Activated naive CD8-positive, alpha-beta T cell treated with anti-CD3 and anti-CD28 coated beads, Interleukin-2, amount 50 U/mL, for 16 hours (primary cell): Measurements from ENCODE around the gene GPX8.
A peak's percentile ranks its signal among the peaks of the same experiment; 100 is the strongest.

Experiments
- DNase-seq: peaks from one replicate; pipeline ENCODE4 v3.0.0-alpha.2; 2020; ENCODE audit warnings: low read depth, low spot score

Gene GPX8, protein sequence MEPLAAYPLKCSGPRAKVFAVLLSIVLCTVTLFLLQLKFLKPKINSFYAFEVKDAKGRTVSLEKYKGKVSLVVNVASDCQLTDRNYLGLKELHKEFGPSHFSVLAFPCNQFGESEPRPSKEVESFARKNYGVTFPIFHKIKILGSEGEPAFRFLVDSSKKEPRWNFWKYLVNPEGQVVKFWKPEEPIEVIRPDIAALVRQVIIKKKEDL

DNA sequence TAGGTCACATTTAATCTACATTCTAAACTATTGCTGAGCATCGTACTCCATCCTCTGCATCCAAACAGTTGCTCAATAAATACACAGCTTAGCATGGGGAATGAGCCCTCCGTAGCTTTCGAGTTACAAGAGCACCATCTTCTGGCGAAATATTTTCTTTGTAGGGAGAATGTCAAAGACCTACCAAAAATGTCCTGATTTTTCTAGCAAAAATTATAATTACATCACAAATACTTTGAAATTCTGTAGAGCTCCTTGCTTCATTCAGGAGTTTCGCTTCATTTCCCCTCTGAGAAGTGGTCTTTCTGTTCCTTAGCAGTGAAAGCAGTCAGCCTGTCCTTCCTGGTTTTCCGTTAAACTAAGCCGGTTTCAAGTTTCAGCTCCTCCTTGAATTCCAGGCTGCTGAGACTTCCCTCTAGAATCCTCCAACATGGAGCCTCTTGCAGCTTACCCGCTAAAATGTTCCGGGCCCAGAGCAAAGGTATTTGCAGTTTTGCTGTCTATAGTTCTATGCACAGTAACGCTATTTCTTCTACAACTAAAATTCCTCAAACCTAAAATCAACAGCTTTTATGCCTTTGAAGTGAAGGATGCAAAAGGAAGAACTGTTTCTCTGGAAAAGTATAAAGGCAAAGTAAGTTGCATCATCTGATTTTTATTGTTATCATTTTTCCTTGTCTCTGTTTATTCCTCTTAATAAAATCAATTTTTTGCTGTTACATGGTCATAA lies at the start of gene GPX8:
GPX8 (plus strand) TSS at position 409 of the 730 bp plus-strand sequence; CDS start at position 431, 22 bp downstream.
- DNase-seq, result no peak

DNA sequence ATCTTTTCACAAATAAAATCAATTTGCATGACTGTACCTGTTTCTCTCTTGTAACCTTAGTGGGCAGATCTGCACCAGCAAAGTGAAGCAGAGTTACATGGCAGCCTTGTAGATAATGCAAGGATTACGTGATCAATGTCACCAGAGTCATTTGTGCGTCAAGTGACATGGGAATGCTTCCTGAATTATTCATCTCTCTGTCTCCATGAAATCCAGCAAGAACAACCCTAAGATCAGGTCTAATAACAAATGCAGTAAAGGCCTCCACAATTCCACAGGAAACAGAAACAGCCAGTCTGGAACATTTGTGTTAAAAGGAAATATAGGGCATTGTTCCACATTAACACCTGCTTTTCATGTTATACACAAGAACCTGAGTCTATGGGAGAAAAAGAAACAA lies 49.8 kb upstream of the GPX8 start:
- no peak for DNase-seq

DNA sequence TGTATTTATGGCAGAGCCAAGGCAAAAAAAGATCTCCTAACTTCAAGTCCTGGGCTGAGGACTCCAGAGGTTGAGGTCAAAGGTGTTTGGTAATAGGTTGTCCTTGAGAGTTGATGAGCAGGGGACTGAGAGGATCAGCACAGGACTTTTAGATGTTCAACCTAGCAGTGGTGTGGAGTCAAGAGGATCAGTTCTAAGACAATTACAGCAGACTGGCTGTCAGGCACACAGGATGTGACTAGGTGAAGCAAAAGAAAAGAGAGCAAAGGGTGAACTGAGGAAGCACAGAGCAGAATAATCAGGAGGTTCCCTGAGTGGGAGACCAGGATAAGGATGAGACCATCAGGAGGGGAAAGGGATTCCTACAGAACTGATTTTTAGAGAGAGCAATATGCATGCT lies 46.6 kb upstream of the GPX8 start:
- no peak for DNase-seq

DNA sequence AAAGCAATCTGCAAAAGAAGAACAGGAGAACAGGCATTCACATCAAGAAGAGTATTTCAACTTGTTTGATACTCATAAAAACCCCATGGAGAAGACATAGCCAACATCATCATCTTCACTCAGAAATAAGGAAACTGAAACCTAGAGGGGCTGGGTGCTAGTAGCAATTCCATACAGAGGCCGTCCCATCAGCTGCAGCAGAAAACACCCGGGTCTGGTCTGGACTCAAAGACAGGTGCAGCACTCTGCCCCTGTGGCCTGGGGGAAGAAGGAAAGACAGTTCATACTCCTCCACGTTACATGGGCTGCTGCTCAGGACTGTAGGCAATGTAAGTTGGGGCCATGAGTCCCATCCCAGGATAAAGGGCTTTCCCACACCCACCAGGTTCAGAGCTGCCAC lies 45.9 kb upstream of the GPX8 start:
- DNase-seq, result no peak

DNA sequence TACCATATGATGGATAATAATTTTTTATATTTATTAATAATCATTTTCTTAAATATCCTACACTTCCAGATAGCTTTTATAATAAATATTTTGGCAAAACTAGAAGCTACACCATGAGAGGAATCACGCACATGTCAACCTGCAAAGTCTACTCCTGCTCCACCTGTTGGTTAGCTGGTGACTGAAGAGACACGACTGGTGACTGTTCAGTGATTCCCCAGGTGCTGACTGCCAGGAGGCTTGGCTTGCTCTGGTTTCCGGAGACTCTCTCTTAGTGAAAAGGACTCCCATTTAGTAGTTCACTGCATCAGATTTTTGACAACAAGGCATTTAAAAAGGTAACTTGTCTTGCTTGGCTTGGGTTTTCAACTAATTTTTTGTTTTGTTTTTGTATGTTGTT lies 36.6 kb upstream of the GPX8 start:
- no peak for DNase-seq

DNA sequence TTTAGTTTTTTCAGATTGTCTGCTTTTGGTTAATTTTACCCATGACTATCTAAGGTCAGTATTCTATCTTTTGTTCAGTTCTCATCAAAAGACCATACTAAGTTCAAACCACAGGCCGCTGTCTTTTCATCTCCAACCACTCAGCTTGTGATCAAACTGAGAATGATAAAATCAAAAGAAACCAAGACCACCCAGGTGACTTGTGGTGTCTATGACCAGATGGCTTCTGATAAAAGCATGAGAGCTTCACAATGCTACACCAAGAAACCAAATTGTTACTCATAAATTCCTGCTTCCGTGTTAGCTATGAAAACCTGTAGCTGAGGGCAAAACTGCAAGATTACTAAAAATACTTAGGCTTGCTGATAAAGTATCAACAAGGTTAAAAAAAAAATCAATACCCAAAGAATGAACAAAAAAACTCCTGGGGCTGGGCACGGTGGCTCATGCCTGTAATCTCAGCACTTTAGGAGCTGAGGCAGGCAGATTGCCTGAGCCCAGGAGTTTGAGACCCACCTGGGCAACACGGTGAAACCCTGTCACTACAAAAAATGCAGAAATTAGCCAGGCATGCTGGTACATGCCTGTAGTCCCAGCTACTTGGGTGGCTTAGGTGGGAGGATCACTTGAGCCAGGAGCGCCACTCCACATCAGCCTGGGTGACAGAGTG lies 25.8 kb upstream of the GPX8 start:
- DNase-seq, result no peak

DNA sequence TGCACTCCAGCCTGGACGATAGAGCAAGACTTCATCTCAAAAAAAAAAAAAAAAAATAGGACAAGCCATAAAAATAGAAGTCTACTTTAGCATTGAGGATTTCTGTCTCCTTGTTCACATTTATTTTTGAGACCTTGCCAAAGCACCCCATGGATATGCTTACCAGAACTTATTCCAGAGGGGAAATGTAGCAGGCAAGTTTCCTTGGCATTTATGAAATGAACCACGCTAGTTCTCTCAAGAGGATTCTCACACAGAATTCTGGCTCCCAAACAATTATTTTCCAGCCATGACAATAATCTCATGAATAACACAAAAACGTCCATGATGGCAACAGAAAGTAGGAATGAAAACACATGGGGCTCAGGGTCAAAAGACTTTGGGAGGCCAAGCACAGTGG lies 23.4 kb upstream of the GPX8 start:
- DNase-seq, result no peak

DNA sequence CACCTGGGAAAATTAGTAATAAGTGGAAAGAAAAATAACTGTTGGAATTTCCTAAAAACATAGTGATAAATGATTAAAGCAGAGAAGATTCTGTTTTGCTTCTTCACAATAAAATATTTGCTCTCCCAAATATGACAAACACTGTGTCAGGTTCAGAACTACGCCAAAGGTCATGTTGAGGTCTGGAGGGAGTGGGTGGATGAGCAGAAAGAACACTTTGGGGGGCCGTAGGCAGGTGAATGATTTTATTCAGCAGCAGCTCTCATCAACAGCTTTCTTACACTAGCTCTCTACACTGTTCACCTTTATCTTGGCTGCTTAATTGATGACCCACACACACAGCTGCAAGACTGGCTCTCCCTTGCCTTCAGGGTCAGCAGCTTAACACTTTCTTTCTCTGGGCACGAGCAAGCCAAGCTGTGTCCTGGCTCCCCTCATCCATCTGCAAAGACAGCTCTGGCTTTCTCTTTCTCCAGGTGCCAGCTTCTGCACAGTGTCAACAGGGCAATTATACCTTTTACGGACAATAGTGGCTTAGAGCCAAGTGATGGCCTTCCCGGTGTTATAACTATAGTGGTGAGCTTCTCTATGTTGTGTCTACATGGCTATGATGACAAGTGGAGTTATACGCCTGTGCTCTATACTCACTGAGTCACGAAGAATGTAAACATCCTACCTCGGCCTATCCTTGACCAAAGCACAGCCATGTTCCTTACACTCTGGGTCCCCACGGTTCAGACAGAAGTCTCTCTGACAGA lies 18.9 kb upstream of the GPX8 start:
- DNase-seq, result no peak

DNA sequence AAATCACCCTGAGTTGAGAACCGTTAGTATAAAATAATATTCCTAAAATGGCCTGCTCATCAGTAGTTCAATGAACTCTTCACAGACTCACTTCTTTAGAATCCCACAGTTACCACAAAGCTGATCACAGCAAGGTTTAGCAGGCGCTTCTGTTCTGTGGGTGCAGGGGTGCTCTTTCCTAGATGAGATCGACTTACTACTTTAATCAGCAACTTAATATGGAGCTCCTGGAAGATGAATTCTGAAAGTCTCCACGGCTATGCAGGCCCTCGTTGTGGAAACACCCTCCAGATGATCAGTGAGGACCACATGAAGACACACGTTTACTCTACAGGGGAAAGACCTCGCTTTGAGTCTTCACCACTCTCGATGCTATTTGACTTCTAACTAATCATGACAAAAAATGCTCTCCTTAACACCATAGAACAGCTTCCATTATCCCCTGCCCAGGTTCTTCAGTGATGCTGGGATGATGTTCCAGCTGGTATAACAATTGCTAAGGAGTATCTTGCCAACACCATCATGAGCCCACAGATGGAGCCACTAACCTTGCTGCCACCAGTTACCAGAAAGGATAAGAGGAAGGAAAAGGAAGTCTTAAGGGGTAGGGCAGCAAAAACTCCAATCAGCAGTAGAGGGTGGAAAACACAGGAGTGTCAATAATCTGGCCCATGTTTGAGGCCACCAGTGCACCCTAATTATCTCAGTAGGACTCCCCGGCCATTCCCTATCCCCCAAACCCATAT lies 17.9 kb upstream of the GPX8 start:
- no peak for DNase-seq

DNA sequence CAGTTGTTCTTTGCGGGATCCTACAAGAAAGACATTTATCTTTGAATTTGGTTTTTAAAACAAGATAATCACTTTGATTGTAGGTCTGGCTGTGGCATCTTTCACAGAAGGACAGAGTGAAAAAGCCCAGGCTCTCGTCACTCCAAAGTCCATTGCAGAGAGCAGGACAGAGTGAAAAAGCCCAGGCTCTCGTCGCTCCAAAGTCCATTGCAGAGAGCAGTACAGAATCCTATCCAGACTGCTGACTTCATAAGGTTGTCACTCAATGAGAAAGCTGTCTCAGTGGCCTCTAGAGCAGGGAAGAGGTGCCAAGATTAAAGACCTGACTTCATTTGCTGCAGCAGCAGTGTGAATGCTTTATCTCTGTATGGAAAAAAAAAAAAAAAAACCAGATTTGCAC lies 16.3 kb upstream of the GPX8 start:
- no peak for DNase-seq

DNA sequence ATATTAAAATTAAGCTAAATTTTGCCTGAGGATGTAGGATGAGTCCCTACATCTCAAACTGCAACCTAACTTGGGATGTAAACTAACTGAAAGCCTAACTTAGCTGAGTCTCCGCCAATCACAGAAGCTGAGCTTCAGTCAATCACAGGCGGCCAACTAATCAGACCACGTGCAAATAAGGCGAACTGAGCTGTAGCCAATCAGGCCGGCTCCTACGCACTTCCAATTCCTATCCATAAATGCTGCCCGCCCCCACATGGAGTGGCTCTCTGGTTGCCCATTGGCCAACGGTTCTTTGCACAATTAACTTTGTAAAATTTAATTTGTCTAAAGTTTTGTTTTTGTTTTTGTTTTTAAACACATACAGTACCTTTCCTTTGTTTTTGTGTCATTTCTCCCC lies 13.9 kb upstream of the GPX8 start:
- DNase-seq, result no peak

DNA sequence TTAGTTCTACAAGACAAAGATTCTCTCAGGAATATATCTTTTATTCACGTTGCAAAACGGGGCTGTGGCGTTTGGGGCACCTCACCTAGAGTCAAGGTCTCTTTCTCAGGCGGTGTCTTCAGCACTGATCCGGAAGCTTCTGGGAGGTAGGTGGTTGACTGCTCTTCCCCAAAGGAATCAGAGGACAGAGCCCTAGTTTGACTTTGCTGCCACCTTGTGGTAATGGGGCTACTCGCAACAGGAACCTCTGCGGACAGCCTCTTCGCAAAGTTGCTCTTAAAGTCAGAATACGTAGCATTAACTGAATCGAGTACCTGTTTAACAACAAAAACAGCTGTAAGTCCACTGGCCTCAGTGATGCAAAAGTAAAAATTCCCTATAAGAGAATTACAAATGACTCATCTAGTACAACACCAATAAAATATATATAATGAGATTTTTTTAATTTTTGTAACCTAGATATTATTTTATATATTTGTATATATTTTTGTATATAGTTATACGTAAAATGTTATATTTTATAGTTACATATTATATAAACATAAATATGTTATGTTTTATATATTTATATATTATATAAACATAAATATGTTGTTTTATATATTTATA lies 13.3 kb upstream of the GPX8 start:
- DNase-seq, result peak; percentile 70

DNA sequence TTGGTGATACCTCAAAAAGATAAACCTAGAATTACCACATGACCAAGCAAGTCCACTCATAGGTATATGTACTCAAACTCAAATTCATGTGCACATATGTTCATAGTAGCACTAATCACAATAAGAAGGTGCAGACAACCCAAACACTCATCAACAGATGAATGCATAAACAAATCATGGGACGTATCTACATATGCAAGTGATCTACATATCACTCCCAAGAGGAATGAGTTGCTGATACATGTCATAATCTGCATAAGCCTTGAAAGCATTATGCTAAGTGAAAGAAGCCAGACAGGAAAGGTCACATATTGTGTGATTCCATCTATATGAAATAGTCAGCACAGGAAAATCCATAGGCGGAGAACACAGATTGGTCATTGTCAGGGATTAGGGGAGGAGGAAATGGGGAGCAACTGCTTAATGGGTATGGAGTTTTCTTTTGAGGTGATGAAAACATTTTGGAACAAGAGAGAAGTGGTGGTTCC lies 10.6 kb upstream of the GPX8 start:
- no peak for DNase-seq

DNA sequence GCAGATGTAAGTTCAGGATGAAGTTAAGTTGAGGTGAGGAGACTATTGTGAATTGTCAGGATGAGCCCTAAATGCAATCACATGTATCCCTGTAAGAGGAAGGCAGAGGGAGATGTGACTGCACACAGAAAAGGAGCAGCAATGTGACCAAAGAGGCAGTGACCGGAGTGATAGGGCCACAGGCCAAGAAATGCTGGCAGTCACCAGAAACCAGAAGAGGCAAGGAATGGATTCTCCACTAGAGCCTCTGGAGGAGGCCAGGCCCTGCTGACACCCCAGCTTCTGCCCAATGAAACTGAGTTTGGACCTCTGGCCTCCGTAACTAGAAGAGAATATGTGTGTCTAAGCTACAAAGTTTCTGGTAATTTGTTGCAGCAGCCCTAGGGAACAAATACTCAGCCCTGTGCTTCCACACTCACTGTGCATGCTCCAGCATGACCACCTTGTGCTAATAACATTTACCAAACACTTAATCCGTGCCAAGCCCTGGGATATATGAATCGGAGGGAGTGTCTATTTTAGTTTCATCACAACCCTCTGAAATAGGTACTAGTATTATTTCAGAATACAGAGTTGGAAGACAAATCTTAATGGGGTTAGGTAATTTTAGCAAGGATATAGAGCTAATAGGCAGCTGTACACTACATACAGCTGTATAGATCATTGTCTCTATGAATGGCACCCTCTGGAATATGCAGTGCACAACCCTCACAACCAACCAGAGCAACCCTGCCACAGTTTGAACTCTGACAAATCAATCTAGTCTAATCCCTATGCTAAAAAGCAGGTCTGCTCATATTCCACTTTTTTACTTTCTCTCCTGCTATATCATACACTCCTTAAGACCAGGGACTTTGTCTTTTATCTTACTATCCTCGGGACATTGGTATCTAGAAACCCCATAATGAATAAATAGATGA lies 7.8 kb upstream of the GPX8 start:
- DNase-seq, result no peak

DNA sequence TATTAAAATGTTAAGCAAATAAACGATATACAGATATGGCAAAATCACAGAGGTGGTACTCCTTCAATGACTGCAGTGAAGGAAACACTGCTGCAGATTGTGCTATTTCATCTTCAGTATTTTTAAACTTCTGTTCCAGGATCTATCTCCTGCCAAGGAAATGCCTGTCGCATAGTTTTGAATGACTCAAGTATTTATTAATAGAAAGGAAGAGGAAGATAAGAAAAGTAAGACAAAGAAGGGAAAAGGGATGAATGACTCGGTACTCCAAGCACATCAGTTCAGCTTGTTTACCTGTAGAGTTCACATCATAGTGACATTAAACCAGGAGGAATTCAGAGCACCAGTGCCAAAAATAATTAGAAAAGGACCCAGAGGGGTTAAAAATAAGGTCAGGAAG lies 5.1 kb upstream of the GPX8 start:
- no peak for DNase-seq

DNA sequence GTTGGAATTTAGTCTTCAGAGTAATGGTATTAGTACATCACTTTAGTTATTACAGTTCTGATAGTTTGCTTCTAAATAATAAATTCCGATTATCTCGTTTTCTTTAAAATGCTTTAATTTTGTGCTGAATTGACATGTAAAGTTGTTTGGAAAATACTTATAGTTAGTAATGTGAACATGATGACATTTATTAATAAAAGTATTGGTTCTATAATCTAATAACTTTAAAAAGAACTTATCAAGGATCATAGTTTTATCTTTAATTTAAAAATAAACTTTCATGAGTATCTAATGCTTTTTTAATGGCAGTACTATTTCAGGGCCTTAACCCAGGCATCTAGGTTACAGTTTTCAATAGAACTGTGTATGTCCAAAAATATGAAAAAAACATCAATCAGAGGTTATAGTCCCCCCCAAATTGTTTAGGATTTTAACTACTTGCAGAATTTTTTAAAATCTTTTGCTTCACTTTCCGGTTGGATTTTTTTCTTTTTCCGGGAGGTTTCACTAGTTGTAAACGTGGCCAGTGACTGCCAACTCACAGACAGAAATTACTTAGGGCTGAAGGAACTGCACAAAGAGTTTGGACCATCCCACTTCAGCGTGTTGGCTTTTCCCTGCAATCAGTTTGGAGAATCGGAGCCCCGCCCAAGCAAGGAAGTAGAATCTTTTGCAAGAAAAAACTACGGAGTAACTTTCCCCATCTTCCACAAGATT lies 680 bp downstream of the GPX8 start:
- no peak for DNase-seq

DNA sequence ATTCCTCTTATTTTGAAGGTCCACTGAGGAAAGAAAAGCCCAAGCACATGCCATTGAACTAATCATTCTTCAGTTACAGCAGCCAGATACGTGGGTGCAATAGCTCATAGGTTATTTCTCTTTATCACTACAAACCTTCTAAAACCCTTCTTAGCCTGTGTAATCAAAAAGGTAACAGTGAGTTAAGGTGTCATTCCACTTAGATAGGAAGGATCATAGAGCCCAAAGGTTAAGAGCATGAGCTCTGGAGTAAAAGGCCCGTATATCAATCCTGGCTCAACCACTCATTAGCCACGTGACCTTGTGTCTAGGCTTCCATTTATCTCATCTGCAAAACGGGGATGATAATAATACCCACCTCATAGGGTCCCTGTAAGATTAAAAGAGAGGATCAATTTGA lies 2.7 kb downstream of the GPX8 start:
- DNase-seq, result no peak

DNA sequence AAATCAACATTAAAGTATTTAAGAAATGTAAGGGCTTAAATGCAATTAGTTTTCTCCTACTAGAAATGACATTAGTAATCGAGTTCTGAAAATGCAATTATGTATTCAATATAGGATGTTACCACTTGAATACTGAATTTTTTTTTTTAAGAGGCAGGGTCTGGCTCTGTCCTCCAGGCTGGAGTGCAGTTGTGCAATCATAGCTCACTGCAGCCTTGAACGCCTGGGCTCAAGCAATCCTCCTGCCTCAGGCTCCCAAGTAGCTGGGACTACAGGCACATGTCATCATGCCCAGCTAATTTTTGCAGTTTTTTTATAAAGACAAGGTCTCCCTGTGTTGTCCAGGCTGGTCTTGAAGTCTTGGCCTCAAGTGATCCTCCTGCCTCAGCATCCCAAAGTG lies 11.5 kb downstream of the GPX8 start:
- no peak for DNase-seq
